HG02981 (cell line): ENCODE results near the gene SMCO4.
"Not testable (repeated sequence)": the region's sequence is repeated elsewhere in the genome, so short reads cannot be mapped to it uniquely, and the experiment has no call there.

ENCODE experiments used
- ATAC-seq: cut with Tn5 transposase; IDR thresholded peaks from one replicate; pipeline ENCODE4 v1.9.1; 2021; ENCODE audit warnings: mild to moderate bottlenecking, moderate library complexity; ENCODE audit not compliant: unreplicated experiment

SMCO4 gene

GRCh38 chr11:93563857-93564256, 20.7 kb upstream of the SMCO4 start:
- ATAC-seq: no peak

GRCh38 chr11:93560199-93560932, 17.2 kb upstream of the SMCO4 start:
- ATAC-seq: no peak

DNA sequence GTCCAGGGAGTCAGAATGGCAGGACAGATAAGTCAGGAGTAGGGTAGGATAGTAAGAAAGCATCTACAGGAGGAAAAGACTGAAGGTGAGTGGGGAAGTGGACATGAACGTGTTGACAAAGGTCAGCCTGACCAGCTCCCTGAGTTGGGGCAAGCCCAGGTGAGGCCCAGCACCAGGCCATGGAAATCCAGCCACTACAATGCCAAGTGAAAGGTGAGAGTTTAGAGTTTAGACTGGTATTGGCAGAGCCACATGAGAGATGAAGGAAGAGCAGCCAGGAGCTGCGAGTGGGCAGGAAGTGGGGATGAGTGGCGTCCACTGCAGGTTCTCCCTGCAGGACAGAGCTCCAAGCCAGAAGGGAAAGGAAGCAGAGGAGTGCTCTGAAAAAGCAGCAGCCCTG, 16.5 kb upstream of the SMCO4 start:
- no peak for ATAC-seq

- ATAC-seq: no peak
These were observed 9.7 kb upstream of the SMCO4 start for GRCh38 chr11:93552874-93553273.

DNA sequence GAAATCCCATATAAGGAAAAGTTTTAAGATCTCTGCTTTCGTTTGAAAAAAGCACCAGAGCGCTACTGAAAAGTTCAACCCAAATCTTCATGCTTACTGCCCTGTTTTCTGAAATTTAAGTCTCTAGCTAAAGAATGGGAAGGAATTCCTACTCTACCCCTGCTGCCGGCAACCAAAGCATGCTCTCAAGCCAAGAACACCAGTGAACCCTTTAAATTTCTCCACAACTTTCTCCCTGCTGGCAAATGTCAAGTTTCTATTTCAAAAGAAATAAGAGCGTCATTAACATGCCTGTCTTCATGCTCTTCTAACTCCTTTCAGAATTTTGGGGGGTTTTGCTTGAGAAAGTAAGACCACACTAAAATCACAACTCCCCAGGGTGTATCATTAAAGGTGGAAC, 6.8 kb upstream of the SMCO4 start:
- no peak for ATAC-seq

GRCh38 chr11:93548679-93549319, 5.6 kb upstream of the SMCO4 start:
- no peak for ATAC-seq

GRCh38 chr11:93547773-93548172, 4.6 kb upstream of the SMCO4 start:
- no peak for ATAC-seq

DNA sequence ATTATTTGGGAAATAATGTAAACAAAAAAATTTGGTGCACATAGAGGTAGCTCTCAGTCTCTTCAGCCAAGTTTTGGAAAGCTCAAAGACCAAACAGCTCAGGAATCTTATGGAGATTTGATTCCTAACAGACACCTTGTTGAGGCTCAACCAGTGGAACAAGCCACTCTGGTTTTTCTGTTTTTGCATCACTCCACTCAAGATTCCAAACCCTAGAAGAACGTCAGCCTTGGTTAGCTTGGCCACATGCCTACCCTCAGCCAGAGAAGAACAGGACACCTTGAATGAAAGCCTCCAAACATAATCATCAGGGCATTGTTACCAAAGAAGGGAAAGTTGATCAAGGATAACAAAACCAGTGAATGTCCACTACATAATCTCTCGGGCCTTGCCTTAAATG, 3.8 kb upstream of the SMCO4 start:
- ATAC-seq: no peak

DNA sequence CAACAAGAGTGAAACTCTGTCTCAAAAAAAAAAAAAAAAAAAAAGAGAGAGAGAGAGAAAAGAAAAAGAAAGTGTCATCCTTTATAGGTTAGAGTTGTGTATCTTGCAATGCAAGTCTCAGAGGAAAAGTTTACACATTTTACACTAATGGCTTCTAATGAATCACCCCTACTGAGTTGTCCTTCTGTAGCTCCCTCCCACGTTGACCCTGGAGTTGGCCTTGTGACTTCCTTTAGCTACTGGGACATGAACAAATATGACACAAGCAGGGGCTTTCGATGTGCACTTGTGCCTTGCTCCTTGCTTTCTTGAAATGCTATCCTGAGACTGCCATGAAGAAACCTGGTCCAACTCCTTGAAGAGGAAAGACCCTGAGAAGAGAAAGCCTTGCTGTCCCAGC, 2.4 kb upstream of the SMCO4 start:
- ATAC-seq: no peak

DNA sequence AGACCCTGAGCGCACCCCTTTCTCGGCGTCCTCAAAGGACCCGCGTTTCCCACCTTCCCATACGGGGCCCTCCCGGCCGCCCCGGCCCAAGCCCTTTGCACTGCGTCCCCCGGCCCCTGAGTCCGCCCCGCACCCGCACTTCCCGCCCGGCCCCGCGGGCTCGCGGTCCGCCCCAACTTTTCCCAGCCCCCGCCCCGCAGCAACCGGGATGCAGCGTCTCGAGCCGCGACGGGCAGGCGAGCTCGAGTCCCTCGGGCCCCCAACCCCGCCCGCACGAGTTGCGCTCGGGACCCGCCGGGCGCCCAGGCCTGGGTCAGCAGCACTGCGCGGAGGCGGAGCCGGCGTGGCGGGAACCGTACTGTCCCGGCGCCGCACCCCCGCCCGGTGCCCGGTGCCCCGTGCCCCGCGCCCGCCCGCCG, 371 bp downstream of the SMCO4 start:
- peak; percentile 39 for ATAC-seq

DNA sequence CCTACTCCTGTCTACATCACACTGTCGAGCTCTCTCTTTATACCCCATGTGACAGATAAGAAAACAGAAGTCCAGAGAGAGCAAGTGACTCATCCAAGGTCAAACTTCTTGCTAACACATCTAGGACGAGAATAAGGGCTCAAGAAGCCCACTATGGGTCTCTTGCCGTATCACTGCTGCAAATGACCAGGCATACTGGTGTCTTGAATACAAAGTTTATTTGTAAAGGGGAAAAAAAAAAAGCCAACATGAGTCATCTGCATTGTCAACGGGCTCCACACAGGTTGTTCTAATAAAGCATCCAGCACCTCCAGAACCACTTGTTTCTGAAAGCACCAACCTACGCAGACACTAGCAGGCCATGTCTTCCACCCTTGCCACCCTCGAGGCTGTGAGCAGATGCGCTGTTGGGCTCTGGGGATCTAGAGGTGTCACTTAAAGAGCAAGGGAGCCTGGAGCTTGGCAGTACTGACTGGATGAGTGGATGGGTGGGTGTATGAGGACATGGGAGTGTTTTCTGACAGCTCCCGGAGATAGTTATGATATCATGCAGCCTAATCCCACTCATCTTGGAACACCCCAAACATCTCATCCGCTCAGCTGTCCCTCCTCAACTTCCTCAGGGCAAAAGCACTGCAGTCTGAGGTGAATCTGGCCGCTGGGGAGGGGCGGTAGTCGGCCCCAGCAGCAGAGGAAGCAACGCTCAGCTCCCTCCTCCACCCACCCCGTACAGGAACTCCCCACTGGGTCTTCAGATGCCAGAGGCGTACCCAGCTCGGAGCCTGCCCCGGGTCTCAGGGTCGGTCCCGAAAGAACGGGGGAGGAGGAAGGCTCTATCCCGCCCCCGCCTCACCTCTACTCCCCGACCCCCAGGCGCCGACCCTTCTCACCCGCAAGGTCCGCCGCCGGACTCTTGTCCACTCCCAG, 1.0 kb downstream of the SMCO4 start:
- ATAC-seq: peak; percentile 46

DNA sequence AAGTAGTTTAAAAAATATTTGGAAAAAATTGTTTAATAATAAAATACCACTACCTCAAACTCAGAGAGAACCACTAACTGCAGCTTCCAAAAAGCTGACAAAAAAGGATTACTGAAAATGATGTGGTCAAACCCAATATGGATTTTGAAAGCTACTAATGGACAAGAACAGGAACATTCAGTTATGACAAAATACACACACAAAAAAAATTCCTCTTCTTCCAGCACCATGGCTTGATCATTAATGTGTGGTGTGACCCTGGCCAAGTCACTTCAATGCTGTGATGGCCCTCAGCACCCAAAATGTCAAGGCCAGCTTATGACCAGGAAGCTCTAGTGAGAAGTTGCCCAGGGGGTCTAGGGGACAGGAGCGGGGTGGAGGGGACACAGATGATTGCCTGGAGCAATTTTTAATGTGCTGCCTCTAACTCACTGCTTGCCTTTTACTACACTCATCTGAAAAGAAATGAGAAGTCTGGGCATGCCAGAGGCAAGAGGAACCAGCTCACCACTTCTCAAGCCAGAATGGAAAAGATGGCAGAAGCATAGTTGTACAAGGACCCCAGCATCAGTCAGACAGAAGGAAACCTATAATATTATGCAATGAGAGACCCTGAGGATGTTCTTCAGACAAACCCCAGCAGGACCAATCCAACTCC, 2.2 kb downstream of the SMCO4 start:
- ATAC-seq: no peak

DNA sequence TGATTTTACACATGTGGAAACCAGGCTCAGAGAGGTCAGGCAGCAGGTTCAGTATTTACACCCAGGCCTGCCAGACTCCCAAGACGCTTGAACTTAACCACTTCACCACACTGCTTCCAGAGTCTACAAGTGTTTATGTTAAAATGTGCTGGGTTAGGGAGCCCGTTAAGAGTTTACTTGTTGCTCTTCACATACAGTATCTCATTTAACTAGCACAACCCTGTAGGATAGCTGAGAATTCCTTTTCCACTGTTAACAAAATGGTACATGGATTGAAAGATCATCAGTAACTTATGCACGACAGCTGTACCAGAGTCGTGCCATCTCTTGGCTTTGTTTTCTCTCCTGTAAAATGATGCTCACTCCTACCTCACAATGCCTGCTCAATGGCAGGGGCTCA, 2.9 kb downstream of the SMCO4 start:
- no peak for ATAC-seq

GRCh38 chr11:93537767-93538261, 5.4 kb downstream of the SMCO4 start:
- no peak for ATAC-seq

- ATAC-seq: no peak
These were observed 6.1 kb downstream of the SMCO4 start for GRCh38 chr11:93537049-93537448.

DNA sequence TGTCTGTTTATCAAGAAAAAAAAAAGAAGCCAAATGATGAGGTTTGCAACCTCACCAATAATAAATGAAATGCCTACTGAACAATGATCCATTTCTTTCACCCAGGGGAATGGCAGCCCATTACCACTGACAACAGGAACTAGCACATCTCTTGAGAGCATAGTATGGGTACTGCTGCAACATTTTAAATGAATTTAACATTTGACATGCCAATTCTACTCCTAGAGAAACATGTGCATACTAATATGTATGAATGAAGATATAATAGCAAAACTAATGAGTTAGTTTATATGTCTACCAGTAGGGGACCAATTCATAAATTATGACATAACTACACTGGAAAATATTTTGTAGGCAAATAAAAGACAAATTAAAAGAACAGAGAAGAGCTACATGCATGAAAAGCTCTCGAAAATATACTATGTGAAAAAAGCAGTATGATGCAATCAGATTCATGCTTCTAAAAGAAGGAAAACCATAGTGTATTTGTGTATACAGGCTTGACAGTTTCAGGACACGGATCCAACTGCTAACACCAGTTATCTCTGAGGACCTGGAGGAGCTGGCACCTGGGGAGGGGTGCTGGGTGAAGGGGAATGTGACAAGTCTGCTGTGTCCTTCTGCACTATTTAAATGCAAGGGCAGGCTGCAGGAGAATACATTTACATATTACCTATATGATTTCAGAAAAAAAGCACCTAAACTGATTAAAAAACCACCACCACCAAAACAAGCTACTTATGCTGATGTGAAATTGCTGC, 6.9 kb downstream of the SMCO4 start:
- ATAC-seq: no peak

GRCh38 chr11:93535578-93535977, 7.6 kb downstream of the SMCO4 start:
- not testable (repeated sequence) for ATAC-seq

DNA sequence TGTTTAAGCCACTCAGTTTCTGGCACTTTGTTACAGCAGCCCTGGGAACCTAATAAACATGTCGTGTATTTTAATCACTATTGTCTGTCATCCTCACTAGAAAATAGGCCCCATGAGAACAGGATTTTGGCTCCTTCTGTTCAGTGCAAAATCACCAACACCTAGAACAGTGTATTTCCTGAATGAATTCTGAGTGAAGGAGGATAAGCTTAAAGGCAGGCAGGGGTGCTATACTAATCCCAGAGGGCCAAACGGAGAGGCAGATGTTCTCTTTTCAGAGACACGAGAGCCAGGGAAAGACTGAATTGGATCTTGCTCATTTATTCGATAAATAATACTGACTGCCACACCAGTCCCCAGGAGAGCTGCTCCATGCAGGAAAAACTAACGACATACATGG, 10.4 kb downstream of the SMCO4 start:
- ATAC-seq: no peak

GRCh38 chr11:93532281-93532789, 10.9 kb downstream of the SMCO4 start:
- ATAC-seq: peak; percentile 35

GRCh38 chr11:93530468-93530826, 12.7 kb downstream of the SMCO4 start:
- no peak for ATAC-seq
